ENCODE results near the gene DGKI. TPM values are rescaled to one million over a fixed set of nuclear protein-coding genes. Genes with fewer than 3 reads are reported as not detected.

DGKI gene
- polyA plus RNA-seq, 2 of the 4 experiments (the other 2 are of a cell fraction) = 0.05 to 0.08 TPM

- no peak overlapping the region for H3K4me2 ChIP-seq
- ATAC-seq (no peak), DNase-seq (ENCODE audit: low read depth in 1 of 2, low spot score in 1 of 2) (no peak), FAIRE-seq (no peak)
- H3K27ac ChIP-seq = no peak overlapping the region
- no peaks in the 10 kb centered on the region for H3K9me3 ChIP-seq
- 53% methylated on average over 3 of the region's 3 CpGs for WGBS (ENCODE audit: missing lambda C conversion rate)
- ChIA-PET CTCF (no interaction called here), POLR2A (no interaction called here)
- H3K4me3 ChIP-seq = no peak overlapping the region
- TF ChIP-seq PBX3 (IDR thresholded peaks at IDR 0.05) (no peak), ESRRA (IDR thresholded peaks at IDR 0.05; ENCODE audit: borderline replicate concordance, low read length) (no peak), HOXB5 (CRISPR knock-in tag; IDR thresholded peaks at IDR 0.05) (no peak), SREBF2 (IDR thresholded peaks at IDR 0.05) (no peak), ATOH8 (CRISPR knock-in tag; IDR thresholded peaks at IDR 0.05; ENCODE audit: low read depth) (no peak), EHF (CRISPR knock-in tag; IDR thresholded peaks at IDR 0.05) (no peak), HES2 (IDR thresholded peaks at IDR 0.05) (no peak), RARB (CRISPR knock-in tag; IDR thresholded peaks at IDR 0.05) (no peak), RFX5 (IDR thresholded peaks at IDR 0.05) (no peak), ZC3H11A (IDR thresholded peaks at IDR 0.05) (no peak), RAD21 (conservative IDR thresholded peaks at IDR 0.05 in 1 of 2, IDR thresholded peaks at IDR 0.05 in 1 of 2) (no peak), HOXA7 (CRISPR knock-in tag; IDR thresholded peaks at IDR 0.05) (no peak), REST (IDR thresholded peaks at IDR 0.05) (no peak), CEBPB (IDR thresholded peaks at IDR 0.05) (no peak), MAX (IDR thresholded peaks at IDR 0.05) (no peak), MYC (IDR thresholded peaks at IDR 0.05; ENCODE audit: borderline replicate concordance, low read length) (no peak), HMGXB4 (CRISPR knock-in tag; IDR thresholded peaks at IDR 0.05; ENCODE audit: borderline replicate concordance) (no peak), HDAC2 (IDR thresholded peaks at IDR 0.05) (no peak), MAFK (IDR thresholded peaks at IDR 0.05; ENCODE audit: partially characterized antibody) (no peak)
- no peaks in the 10 kb centered on the region for H3K4me1 ChIP-seq
Measured at GRCh38 chr7:137585591-137585990, 261.2 kb downstream of the DGKI start.

- no peak for FAIRE-seq
- no peak for ATAC-seq
- POLR2A ChIA-PET = no interaction called here
- CTCF ChIA-PET = interaction anchor here (0.9 to 1.6 kb wide), 2 partner anchors 9 to 11 kb away, joined by 3 read pairs; no protein-coding TSS in a partner anchor
- TF ChIP-seq KDM5A (IDR thresholded peaks at IDR 0.05) = no peak
- TF ChIP-seq ESRRA (IDR thresholded peaks at IDR 0.05; ENCODE audit: borderline replicate concordance, low read length) = no peak
- TF ChIP-seq JUN (IDR thresholded peaks at IDR 0.05) = no peak
- TF ChIP-seq POLR2AphosphoS2 (conservative IDR thresholded peaks at IDR 0.05; ENCODE audit: low read length) = no peak
- TF ChIP-seq RAD21 (conservative IDR thresholded peaks at IDR 0.05 in 1 of 2, IDR thresholded peaks at IDR 0.05 in 1 of 2) = no peak
- TF ChIP-seq HDAC2 (IDR thresholded peaks at IDR 0.05) = no peak
- no peak for TF ChIP-seq SREBF2 (IDR thresholded peaks at IDR 0.05)
- TF ChIP-seq SMC3 (IDR thresholded peaks at IDR 0.05) = no peak
- TF ChIP-seq CBX2 (IDR thresholded peaks at IDR 0.05; ENCODE audit: borderline replicate concordance, low read depth) = no peak
- no peak for TF ChIP-seq ZNF302 (CRISPR knock-in tag; IDR thresholded peaks at IDR 0.05)
- TF ChIP-seq EP300 (IDR thresholded peaks at IDR 0.05) = no peak
- no peak for TF ChIP-seq RARB (CRISPR knock-in tag; IDR thresholded peaks at IDR 0.05)
- Histone ChIP-seq H3K9me3 (no peaks in the 10 kb centered on the region), H3K4me3 (no peak overlapping the region), H3K27ac (no peak overlapping the region), H3K4me1 (no peaks in the 10 kb centered on the region), H3K4me2 (no peak overlapping the region)
- 0% methylated on average over 1 of the region's 1 CpG for WGBS (ENCODE audit: missing lambda C conversion rate)
- no peak for DNase-seq (ENCODE audit: low read depth in 1 of 2, low spot score in 1 of 2)
Measured at GRCh38 chr7:137583172-137583571, 263.6 kb downstream of the DGKI start.
